ENCODE results near the gene ENOX2.
A peak's percentile ranks its signal among the peaks of the same experiment; 100 is the strongest.
"Not testable (repeated sequence)": the region's sequence is repeated elsewhere in the genome, so short reads cannot be mapped to it uniquely, and the experiment has no call there.

ENOX2 gene

DNA sequence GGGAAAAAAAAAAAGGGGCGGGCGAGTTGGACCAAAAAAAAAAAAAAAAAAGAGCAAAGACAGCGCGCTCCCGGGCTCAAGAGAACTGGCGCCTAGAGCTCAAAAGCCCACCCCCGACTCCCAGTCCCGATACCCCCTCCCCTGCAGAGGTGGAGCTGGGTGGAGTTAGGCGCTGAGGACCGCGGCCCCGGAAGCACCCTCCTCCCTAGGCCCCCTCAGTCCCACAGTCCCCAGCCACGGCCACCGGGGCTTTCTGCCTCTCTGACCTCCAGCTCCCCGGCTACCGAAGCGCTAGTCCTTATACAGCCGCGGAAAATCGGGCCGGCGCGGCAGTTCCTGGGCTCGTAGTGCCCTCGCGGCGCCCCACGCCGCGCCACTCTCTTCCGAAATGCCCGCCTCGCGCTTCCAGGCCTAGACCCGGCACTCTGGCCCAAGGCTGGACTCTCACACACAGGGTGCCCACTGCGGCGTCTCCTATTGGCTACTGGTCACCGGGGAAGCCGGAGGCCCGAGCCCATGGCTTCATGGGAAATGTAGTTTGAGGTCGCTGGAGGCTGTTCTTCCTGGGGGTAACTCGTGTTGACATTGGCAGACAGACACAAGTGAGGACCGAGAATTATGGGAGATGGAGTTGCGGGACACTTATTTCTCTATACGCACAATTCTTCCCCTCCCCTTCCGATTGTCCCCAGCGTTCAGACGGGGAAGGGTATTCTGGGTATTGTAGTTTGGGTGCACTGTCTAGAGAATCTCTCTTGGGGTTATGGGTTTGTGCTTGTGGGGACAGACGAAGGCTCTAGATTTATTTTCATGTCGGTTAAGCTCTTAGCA is at the start of gene ENOX2:
Gene ENOX2 (minus strand): TSS at position 427 of the 831 bp plus-strand sequence. CDS start 199,993 bp downstream, outside the sequence.
- H3K4me3 ChIP-seq (ENCODE audit: low read depth, low read length), result peak within 1 kb of the TSS; percentile 66

DNA sequence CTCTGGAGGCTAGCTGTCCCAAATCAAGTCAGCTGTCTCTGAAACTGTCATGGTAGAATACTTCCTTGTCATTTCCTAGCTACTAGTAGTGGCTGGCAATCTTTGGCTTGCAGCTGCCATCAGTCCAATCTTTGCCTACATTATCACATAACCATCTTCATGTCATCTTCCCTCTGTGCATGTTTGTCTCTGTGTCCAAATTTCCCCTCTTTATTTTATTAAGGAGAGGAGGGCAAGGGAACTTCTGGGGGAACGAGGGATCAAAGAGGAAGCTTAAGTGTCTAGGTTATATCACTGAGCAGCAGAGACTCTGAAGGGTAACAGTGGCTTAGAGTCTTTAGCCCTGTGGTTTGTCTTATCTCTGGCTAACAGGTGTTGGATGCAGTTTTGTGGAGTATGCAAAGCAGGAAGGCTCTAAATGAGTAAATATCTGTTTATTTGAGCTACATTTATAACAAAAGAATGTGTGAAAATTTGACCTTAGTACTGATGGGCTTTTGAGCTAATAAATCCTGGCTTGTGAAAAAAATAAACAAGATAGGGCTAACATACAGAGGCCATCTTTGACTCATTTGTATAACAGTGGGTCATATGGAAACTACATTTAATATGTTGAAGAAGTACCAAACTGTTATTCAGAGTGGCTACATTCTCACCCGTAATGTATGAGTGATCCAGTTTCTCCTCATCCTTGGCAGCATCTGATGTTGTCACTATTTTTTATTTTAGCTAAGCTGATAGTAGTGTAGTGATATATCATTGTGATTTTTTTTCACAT is 49.4 kb upstream of the ENOX2 start:
- no peak overlapping the region for H3K4me3 ChIP-seq (ENCODE audit: low read depth, low read length)

- no peak overlapping the region for H3K4me3 ChIP-seq (ENCODE audit: low read depth, low read length)
These were observed 41.2 kb upstream of the ENOX2 start for GRCh38 chrX:130944230-130944629.

GRCh38 chrX:130937101-130937500 is 34.1 kb upstream of the ENOX2 start:
- no peak overlapping the region for H3K4me3 ChIP-seq (ENCODE audit: low read depth, low read length)

DNA sequence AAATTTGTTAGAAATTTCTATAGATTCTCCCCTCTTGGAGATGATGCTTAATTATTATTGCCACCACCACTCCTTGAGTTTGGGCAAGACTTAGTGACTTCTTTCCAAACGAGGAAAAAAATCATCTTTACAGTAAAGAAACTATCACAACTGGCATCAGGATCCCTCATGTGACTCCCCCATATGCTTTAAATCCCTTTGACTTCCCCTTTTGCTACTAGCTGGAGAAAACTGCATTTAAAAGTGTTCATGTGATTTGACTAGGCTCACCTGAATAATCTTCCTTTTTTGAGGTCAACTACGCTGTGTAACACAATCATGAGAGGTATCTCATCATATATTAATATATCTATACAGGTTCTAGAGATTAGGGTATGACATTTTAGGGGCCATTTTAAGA is 30.3 kb upstream of the ENOX2 start:
- H3K4me3 ChIP-seq (ENCODE audit: low read depth, low read length), result no peak overlapping the region

DNA sequence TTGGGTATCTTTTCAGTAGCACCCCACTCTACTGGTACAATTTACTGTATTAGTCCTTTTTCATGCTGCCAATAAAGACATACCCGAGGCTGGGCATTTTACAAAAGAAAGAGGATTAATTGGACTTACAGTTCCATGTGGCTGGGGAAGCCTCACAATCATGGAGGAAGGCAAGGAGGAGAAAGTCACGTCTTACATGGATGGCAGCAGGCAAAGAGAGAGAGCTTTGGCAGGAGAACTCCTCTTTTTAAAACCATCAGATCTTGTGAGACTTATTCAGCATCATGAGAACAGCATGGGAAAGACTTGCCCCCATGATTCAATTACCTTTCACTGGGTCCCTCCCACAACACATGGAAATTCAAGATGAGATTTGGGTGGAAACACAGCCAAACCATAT is 17.4 kb upstream of the ENOX2 start:
- H3K4me3 ChIP-seq (ENCODE audit: low read depth, low read length), result not testable (repeated sequence)

GRCh38 chrX:130919676-130920075 is 16.7 kb upstream of the ENOX2 start:
- not testable (repeated sequence) for H3K4me3 ChIP-seq (ENCODE audit: low read depth, low read length)

GRCh38 chrX:130918498-130918897 is 15.5 kb upstream of the ENOX2 start:
- H3K4me3 ChIP-seq (ENCODE audit: low read depth, low read length), result not testable (repeated sequence)

GRCh38 chrX:130916636-130917422 is 13.8 kb upstream of the ENOX2 start:
- no peak overlapping the region for H3K4me3 ChIP-seq (ENCODE audit: low read depth, low read length)

DNA sequence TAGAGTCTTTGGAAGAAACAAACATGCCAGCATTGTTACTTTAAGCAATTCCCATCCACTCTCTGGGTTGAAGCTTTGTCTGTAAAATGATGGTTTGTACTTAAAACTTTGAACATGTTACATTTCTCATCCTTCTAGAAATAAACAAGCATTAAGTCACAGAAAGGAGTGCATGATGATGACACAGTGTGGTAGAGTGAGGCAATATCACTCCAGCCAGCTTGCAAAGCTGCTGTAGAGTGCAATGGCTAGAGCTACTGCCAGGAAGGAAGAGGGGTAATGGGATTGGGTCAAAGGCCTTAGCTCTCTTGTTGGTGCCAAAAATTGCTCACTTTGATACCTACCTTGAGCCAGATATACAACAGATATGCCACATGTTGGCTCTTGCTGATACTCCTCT is 12.3 kb upstream of the ENOX2 start:
- H3K4me3 ChIP-seq (ENCODE audit: low read depth, low read length), result no peak overlapping the region

DNA sequence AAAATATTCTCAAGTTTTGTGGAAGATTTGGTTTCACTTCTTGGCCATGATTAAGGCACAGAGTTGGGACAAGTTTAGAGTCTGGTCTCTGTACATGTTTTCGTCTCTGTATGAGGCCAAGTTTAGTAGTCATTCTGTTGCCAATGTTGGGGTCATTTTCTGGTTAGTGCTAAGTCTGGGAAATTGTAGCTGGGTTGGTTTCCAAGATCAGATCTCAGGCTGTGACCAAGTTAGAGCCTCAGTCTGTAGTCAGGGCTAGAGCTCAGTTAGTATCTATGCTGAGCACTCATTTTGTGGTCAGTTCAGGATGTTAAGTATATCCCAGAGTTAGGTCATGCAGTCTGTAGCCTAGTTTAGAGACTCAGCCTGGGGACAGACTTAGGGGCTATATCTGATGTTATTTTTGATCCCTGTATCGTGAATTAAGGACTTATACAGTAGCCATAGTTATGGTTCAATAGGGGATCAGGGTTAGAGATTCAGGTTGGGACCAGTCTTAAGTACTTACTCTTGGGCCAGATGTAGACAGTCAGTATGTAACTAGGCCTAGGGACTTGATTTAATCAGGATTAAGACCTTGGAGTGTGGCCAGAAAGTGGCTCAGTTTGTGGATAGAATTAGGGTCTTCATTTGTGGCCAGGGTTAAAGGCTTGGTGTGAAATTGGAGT is 6.6 kb upstream of the ENOX2 start:
- no peak overlapping the region for H3K4me3 ChIP-seq (ENCODE audit: low read depth, low read length)

DNA sequence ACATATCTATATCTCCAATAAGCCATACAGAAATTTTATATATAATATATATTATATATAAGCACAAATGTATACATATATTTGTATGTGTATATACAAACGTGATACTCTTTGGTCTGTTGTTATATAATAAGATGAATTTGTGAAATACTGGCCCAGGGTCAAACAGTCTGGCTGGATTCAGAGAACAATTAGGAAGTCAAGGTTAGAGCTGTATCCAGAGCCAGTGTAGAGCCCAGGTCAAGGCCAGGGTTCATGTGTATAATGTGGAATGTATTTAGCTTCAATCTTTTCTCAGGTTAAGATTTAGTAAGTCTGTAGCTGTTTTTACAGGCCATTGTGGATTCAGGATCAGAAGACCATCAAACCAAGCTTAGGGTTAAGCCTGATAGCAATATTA is 3.8 kb upstream of the ENOX2 start:
- H3K4me3 ChIP-seq (ENCODE audit: low read depth, low read length), result no peak overlapping the region

DNA sequence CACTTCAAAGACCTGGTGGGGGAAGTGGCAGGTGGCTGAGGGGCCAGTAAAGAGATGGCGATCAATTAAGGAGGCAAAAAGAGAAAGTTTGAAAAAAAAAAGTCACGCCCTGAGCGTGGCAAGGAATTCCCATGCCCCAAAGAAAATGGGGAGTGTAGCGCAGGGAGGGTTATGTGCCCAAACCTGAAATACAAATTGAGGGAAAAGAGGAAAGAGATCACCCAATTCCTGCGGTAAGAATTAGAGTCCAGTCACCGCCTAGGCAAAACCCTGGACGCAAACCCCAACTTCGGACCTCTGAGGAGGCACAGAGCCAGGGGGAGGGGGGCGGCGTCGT is 595 bp downstream of the ENOX2 start:
- peak overlapping the region; percentile 66 for H3K4me3 ChIP-seq (ENCODE audit: low read depth, low read length)

GRCh38 chrX:130896802-130897501 is 6.1 kb downstream of the ENOX2 start:
- H3K4me3 ChIP-seq (ENCODE audit: low read depth, low read length), result no peak overlapping the region

DNA sequence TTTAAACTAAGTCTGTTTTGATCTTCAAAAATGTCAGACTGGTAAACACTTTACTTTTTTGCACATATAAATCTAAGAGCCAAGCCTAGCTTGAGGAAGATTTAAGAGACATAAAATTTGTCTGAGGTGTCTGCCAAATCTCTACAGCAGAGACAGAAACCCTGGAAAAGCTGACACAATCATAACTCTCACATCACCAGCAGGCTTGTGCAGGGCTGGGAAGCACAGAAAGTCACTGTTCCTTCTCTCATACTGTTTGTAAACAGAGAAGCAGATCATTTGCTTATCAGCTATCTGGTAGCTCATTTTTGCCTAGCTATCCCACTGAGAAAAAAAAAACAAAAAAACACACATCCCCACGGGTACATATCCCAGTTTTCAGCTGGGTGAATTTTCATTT is 7.0 kb downstream of the ENOX2 start:
- no peak overlapping the region for H3K4me3 ChIP-seq (ENCODE audit: low read depth, low read length)

DNA sequence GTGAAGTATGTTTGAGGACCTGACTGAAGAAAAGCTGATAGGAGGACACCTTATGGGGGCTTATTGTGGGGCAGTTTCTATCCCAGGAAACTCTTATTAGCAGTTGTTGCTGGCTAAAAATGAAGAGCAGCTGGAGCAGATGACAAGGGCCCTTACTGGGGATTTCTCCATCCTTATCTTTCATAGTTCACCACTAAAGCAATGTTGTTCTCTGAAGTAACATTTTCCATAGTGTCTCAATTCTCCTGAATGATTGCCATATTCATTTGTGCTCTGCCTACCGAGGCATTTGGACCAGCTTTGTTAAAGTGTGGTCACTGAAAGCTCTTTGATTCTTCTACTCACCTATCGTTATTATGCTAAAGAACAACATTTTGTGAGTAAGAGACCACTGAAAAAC is 7.7 kb downstream of the ENOX2 start:
- no peak overlapping the region for H3K4me3 ChIP-seq (ENCODE audit: low read depth, low read length)

GRCh38 chrX:130893356-130894085 is 9.5 kb downstream of the ENOX2 start:
- H3K4me3 ChIP-seq (ENCODE audit: low read depth, low read length), result no peak overlapping the region

DNA sequence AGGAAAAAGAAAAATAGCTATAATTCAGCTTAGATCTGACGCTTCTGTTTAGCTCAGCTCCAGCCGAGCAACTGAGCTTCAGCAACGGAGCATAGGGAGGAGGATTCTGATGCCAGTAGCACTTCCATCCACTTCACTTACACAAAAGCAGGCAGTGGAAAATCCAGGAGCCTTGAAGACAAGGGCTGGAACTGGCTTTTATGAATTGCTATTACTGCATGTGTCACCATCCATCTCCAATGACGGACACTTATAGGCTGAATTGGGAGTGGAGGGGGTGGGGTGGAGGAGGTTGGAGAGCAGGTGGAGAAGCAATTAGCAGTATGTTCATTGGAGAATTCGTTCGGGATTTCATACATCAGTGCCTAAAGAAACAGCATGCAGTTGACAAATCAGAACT is 15.6 kb downstream of the ENOX2 start:
- no peak overlapping the region for H3K4me3 ChIP-seq (ENCODE audit: low read depth, low read length)

DNA sequence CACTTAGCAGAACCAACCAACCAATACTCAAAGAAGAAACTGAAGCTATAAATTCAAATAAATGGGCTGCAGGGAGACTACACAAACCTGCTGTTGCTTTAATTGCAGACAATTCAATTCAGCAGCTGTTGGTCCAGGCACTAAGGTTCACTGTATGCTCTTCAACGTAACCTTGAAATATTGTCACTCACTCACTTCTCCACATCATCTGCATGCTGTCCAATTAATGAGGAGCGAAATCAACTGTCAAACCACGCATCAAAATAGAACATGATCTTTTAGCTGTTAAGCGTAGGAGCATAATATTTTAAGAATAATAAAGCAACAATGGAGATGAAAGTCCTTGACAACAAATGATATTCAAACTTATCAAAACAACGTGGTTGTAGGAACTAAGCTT is 17.0 kb downstream of the ENOX2 start:
- no peak overlapping the region for H3K4me3 ChIP-seq (ENCODE audit: low read depth, low read length)

GRCh38 chrX:130885508-130885907 is 17.5 kb downstream of the ENOX2 start:
- H3K4me3 ChIP-seq (ENCODE audit: low read depth, low read length), result no peak overlapping the region
